Kidney epithelial cell (primary cell): Measurements from ENCODE around the gene OR10Z1. TPM values are rescaled to one million over a fixed set of nuclear protein-coding genes. Genes with fewer than 3 reads are reported as not detected.

ENCODE experiments used
- DNase-seq: peaks from one replicate; pipeline ENCODE4 v3.0.0-alpha.2; 2010; ENCODE audit warnings: low read depth
- H3K27me3 ChIP-seq: 2 replicates; pipeline ENCODE4 v1.6.0; 2011; ENCODE audit warnings: low read length; ENCODE audit not compliant: control insufficient read depth, insufficient read depth
- H3K36me3 ChIP-seq: 2 replicates; pipeline ENCODE4 v1.5.1; 2011; ENCODE audit warnings: low read length; ENCODE audit not compliant: control insufficient read depth, insufficient read depth
- H3K4me3 ChIP-seq: 2 replicates; pipeline ENCODE4 v1.5.1; 2011; ENCODE audit warnings: low read depth, mild to moderate bottlenecking, control low read depth, low read length
- CTCF ChIP-seq: IDR thresholded peaks from 2 replicates; pipeline ENCODE4 v1.5.1; 2011; ENCODE audit warnings: mild to moderate bottlenecking, moderate library complexity, low read length, control low read depth, inconsistent platforms; ENCODE audit not compliant: insufficient read depth, poor library complexity, severe bottlenecking
- total RNA-seq: library from RNA; depleted of rRNA; stranded (reverse); fragments of >200 nt; gene quantifications from 2 replicates; pipeline ENCODE4 v1.2.3, GENCODE V29; 2015

The OR10Z1 gene
- total RNA-seq, result not detected in 2 replicates

GRCh38 chr1:158604968-158605367 is at the start of gene OR10Z1:
OR10Z1 (plus strand) TSS chr1:158605268; CDS start chr1:158606439, 1,171 bp downstream.
- Histone ChIP-seq H3K27me3 (no peaks in the 10 kb centered on the region), H3K4me3 (no peak within 1 kb of the TSS), H3K36me3 (no peaks in the 10 kb centered on the region)
- no peak for DNase-seq
- no peak for TF ChIP-seq CTCF

GRCh38 chr1:158559696-158560095 is 45.4 kb upstream of the OR10Z1 start:
- no peaks in the 10 kb centered on the region for H3K27me3 ChIP-seq
- H3K36me3 ChIP-seq, result no peaks in the 10 kb centered on the region
- no peak overlapping the region for H3K4me3 ChIP-seq
- TF ChIP-seq CTCF, result no peak
- no peak for DNase-seq

GRCh38 chr1:158563853-158564252 is 41.2 kb upstream of the OR10Z1 start:
- TF ChIP-seq CTCF, result no peak
- DNase-seq, result no peak
- no peaks in the 10 kb centered on the region for H3K27me3 ChIP-seq
- no peaks in the 10 kb centered on the region for H3K36me3 ChIP-seq
- no peak overlapping the region for H3K4me3 ChIP-seq

DNA sequence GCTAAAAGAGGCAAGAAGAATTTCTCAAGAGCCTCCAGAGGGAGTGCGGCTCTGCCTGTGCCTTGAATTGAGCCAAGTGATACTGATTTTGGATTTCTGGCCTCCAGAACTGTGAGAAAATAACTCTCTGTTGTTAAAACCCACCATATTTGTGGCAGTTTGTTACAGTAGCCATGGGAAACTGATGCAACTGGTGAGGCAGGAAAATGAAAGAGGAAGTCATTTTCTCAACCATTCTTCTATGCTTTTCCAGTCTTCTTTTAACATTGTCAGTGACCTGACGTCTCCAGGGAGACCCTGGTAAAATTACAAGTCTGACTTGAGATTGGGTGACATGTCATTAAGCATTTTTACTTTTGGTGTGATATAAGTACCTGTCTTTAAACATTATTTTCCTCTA is 40.5 kb upstream of the OR10Z1 start:
- no peak for TF ChIP-seq CTCF
- no peak for DNase-seq
- H3K27me3 ChIP-seq, result no peaks in the 10 kb centered on the region
- H3K4me3 ChIP-seq, result no peak overlapping the region
- H3K36me3 ChIP-seq, result no peaks in the 10 kb centered on the region

- Histone ChIP-seq H3K27me3 (no peaks in the 10 kb centered on the region), H3K36me3 (no peaks in the 10 kb centered on the region), H3K4me3 (no peak within 1 kb of the TSS)
- DNase-seq, result no peak
- no peak for TF ChIP-seq CTCF
Observed at GRCh38 chr1:158570480-158570879, 34.6 kb upstream of the OR10Z1 start, which contains the start of gene OR6P1. OR6P1 (minus strand) TSS chr1:158570580; CDS start chr1:158563604, 6,976 bp downstream.

DNA sequence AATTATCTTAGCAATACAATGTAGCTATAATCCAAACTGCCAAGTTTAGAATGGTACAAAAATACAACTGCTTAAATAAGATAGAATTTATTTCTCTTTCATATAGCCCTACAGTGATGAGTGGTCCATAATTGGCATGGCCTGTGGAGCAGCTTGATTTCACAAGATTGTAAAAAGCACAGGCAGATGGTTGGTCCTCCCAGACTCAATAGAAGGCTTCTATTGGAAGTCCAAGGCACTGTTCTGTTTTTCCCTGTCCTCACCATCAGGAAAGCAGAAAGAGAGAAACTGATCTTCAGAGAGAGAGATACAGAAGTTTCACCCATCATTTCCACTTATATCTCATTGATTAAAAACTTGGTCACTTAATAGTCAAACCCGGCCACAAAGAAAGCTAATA is 32.8 kb upstream of the OR10Z1 start:
- H3K27me3 ChIP-seq, result no peaks in the 10 kb centered on the region
- DNase-seq, result no peak
- H3K4me3 ChIP-seq, result no peak overlapping the region
- TF ChIP-seq CTCF, result no peak
- no peaks in the 10 kb centered on the region for H3K36me3 ChIP-seq
